ENCODE results near the gene CC2D2B. TPM values are rescaled to one million over a fixed set of nuclear protein-coding genes. Genes with fewer than 3 reads are reported as not detected.

Gene CC2D2B
- total and polyA plus RNA-seq, 2 experiments from 2014 or later = 0.24 to 0.92 TPM

DNA sequence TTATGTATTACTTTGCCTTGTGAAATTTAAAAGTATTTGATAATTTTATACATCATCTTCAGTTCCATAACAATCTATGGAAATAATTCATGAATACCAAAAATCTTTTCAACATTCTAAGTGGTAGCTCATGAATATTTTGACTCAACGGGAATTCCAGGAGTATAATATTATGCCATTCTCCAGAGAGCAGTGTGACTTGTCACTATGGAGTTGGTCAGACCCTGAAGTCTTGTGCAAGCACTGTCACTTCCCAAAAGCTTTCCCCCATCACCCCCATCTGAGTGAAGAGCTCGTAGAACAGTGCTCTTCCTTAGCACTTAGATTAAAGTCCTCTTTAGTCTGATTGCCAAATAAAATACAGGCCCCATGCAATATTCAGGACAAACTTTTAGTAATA lies 106.2 kb downstream of the CC2D2B start:
- no peaks in the 10 kb centered on the region for H3K9me3 Mint-ChIP-seq

DNA sequence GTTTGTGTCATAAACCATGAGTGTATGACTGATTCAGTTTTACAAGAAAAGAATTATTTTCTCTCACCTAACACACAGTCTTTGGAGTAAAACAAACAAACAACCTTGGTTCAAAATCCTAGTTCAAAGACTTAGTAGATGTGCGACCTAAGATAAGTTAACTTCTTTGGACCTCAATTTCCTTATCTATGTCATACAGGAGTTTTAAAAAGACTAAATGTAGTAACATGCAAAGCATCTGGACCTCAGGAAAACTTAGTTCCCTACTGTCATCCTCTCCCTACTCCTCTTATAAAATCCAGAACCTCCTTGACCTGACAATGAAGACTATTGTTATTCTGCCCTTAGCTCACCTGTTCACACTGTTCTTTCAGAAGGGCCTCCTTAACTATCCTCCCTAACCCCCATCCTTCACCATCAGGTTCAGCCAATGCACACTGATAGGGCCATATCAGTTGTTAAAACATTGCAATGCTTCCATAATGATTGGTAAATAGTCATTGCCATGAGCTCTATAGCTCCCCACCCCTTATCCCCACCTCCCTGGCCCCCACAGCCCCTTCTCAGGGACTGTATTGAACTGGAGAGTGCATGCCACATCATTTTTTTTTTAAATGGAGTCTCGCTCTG lies 106.8 kb downstream of the CC2D2B start:
- Mint-ChIP-seq H3K27ac (no peak overlapping the region), H3K36me3 (ENCODE audit: low read depth) (no peaks in the 10 kb centered on the region), H3K4me3 (no peak overlapping the region), H3K4me1 (peaks cover 4% of the 10 kb centered on the region; the same call in 2 of the 3 replicates), H3K9me3 (no peaks in the 10 kb centered on the region), H3K27me3 (ENCODE audit: insufficient read depth, low read depth, poor library complexity) (peaks cover 2% of the 10 kb centered on the region)
- Histone ChIP-seq H3K27me3 (ENCODE audit: insufficient read depth) (no peaks in the 10 kb centered on the region), H3K4me2 (no peak overlapping the region), H3K79me2 (replicated peaks; ENCODE audit: insufficient read depth) (no peaks in the 10 kb centered on the region), H3K27ac (ENCODE audit: low read depth) (no peak overlapping the region), H4K20me1 (replicated peaks; ENCODE audit: insufficient read depth) (no peaks in the 10 kb centered on the region), H2AFZ (no peak overlapping the region), H3K9me2 (ENCODE audit: insufficient read depth) (no peaks in the 10 kb centered on the region), H3F3A (replicated peaks; ENCODE audit: low read depth) (no peaks in the 10 kb centered on the region), H3K36me3 (ENCODE audit: insufficient read depth) (no peaks in the 10 kb centered on the region), H3K4me3 (no peak overlapping the region), H3K4me1 (ENCODE audit: insufficient read depth) (no peaks in the 10 kb centered on the region)
- ATAC-seq = no peak
- TF ChIP-seq CREB1 (CRISPR knock-in tag; IDR thresholded peaks at IDR 0.05; ENCODE audit: low read depth) = no peak
- TF ChIP-seq ZNF114 (CRISPR knock-in tag; IDR thresholded peaks at IDR 0.05) = no peak
- TF ChIP-seq, protein P1, sequence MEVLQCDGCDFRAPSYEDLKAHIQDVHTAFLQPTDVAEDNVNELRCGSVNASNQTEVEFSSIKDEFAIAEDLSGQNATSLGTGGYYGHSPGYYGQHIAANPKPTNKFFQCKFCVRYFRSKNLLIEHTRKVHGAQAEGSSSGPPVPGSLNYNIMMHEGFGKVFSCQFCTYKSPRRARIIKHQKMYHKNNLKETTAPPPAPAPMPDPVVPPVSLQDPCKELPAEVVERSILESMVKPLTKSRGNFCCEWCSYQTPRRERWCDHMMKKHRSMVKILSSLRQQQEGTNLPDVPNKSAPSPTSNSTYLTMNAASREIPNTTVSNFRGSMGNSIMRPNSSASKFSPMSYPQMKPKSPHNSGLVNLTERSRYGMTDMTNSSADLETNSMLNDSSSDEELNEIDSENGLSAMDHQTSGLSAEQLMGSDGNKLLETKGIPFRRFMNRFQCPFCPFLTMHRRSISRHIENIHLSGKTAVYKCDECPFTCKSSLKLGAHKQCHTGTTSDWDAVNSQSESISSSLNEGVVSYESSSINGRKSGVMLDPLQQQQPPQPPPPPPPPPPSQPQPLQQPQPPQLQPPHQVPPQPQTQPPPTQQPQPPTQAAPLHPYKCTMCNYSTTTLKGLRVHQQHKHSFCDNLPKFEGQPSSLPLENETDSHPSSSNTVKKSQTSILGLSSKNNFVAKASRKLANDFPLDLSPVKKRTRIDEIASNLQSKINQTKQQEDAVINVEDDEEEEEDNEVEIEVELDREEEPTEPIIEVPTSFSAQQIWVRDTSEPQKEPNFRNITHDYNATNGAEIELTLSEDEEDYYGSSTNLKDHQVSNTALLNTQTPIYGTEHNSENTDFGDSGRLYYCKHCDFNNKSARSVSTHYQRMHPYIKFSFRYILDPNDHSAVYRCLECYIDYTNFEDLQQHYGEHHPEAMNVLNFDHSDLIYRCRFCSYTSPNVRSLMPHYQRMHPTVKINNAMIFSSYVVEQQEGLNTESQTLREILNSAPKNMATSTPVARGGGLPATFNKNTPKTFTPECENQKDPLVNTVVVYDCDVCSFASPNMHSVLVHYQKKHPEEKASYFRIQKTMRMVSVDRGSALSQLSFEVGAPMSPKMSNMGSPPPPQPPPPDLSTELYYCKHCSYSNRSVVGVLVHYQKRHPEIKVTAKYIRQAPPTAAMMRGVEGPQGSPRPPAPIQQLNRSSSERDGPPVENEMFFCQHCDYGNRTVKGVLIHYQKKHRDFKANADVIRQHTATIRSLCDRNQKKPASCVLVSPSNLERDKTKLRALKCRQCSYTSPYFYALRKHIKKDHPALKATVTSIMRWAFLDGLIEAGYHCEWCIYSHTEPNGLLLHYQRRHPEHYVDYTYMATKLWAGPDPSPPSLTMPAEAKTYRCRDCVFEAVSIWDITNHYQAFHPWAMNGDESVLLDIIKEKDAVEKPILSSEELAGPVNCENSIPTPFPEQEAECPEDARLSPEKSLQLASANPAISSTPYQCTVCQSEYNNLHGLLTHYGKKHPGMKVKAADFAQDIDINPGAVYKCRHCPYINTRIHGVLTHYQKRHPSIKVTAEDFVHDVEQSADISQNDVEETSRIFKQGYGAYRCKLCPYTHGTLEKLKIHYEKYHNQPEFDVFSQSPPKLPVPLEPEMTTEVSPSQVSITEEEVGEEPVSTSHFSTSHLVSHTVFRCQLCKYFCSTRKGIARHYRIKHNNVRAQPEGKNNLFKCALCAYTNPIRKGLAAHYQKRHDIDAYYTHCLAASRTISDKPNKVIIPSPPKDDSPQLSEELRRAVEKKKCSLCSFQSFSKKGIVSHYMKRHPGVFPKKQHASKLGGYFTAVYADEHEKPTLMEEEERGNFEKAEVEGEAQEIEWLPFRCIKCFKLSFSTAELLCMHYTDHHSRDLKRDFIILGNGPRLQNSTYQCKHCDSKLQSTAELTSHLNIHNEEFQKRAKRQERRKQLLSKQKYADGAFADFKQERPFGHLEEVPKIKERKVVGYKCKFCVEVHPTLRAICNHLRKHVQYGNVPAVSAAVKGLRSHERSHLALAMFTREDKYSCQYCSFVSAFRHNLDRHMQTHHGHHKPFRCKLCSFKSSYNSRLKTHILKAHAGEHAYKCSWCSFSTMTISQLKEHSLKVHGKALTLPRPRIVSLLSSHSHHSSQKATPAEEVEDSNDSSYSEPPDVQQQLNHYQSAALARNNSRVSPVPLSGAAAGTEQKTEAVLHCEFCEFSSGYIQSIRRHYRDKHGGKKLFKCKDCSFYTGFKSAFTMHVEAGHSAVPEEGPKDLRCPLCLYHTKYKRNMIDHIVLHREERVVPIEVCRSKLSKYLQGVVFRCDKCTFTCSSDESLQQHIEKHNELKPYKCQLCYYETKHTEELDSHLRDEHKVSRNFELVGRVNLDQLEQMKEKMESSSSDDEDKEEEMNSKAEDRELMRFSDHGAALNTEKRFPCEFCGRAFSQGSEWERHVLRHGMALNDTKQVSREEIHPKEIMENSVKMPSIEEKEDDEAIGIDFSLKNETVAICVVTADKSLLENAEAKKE (CRISPR knock-in tag; IDR thresholded peaks at IDR 0.05) = no peak
- TF ChIP-seq, protein P2, sequence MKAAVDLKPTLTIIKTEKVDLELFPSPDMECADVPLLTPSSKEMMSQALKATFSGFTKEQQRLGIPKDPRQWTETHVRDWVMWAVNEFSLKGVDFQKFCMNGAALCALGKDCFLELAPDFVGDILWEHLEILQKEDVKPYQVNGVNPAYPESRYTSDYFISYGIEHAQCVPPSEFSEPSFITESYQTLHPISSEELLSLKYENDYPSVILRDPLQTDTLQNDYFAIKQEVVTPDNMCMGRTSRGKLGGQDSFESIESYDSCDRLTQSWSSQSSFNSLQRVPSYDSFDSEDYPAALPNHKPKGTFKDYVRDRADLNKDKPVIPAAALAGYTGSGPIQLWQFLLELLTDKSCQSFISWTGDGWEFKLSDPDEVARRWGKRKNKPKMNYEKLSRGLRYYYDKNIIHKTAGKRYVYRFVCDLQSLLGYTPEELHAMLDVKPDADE (IDR thresholded peaks at IDR 0.05) = no peak
- TF ChIP-seq STAT1 (IDR thresholded peaks at IDR 0.05; ENCODE audit: unreplicated experiment) = no peak
- TF ChIP-seq NANOG (IDR thresholded peaks at IDR 0.05; ENCODE audit: borderline replicate concordance) = no peak
- no peak for TF ChIP-seq EZH2phosphoT487 (IDR thresholded peaks at IDR 0.05; ENCODE audit: unreplicated experiment)
- TF ChIP-seq EZH2 (IDR thresholded peaks at IDR 0.05; ENCODE audit: low read depth, unreplicated experiment) = no peak
- no peak for DNase-seq (ENCODE audit: low spot score)

More for the DNA sequence above, 106.2 kb downstream of the CC2D2B start:
- H3K27ac ChIP-seq (ENCODE audit: low read depth) = no peak overlapping the region
- ATAC-seq = no peak
- H3F3A ChIP-seq (replicated peaks; ENCODE audit: low read depth) = no peaks in the 10 kb centered on the region
- no peaks in the 10 kb centered on the region for H3K79me2 ChIP-seq (replicated peaks; ENCODE audit: insufficient read depth)
- peaks cover 2% of the 10 kb centered on the region for H3K27me3 Mint-ChIP-seq (ENCODE audit: insufficient read depth, low read depth, poor library complexity)
- H3K4me1 Mint-ChIP-seq = peaks cover 4% of the 10 kb centered on the region; the same call in 2 of the 3 replicates
- no peaks in the 10 kb centered on the region for H3K9me2 ChIP-seq (ENCODE audit: insufficient read depth)
- TF ChIP-seq ZNF114 (CRISPR knock-in tag; IDR thresholded peaks at IDR 0.05) (no peak), ZNF331 (CRISPR knock-in tag; IDR thresholded peaks at IDR 0.05; ENCODE audit: low read depth) (no peak)
- no peak overlapping the region for H3K4me3 Mint-ChIP-seq
- no peak for DNase-seq (ENCODE audit: low spot score)
- no peaks in the 10 kb centered on the region for H3K27me3 ChIP-seq (ENCODE audit: insufficient read depth)
- H3K4me3 ChIP-seq = no peak overlapping the region
- H3K4me2 ChIP-seq = no peak overlapping the region
- H3K36me3 Mint-ChIP-seq (ENCODE audit: low read depth) = no peaks in the 10 kb centered on the region
- no peak overlapping the region for H3K27ac Mint-ChIP-seq
- no peak overlapping the region for H2AFZ ChIP-seq
- H3K4me1 ChIP-seq (ENCODE audit: insufficient read depth) = no peaks in the 10 kb centered on the region
- H4K20me1 ChIP-seq (replicated peaks; ENCODE audit: insufficient read depth) = no peaks in the 10 kb centered on the region
- H3K36me3 ChIP-seq (ENCODE audit: insufficient read depth) = no peaks in the 10 kb centered on the region

Measured in GM23338 (cell line).